Lower leg skin (tissue), 4 donors: Measurements from ENCODE around the gene ESPL1. TPM values are rescaled to one million over a fixed set of nuclear protein-coding genes. Genes with fewer than 3 reads are reported as not detected.

Experiments
- DNase-seq, 2 donors: peaks; one replicate each; pipeline ENCODE4 v3.0.0-alpha.2; 2019; ENCODE audit warnings: low spot score in 2 of 2
- H3K4me3 ChIP-seq: fragments of 200-600 bp; sonication (generic); 2 replicates; pipeline ENCODE4 v1.5.1; 2017; ENCODE audit warnings: mild to moderate bottlenecking, low read depth; ENCODE audit not compliant: poor library complexity, severe bottlenecking
- CTCF ChIP-seq, 3 donors: fragments of 450-650 bp; IDR thresholded peaks; one replicate each; pipeline ENCODE4 v1.5.1; 2016; ENCODE audit warnings: antibody characterized with exemption in 3 of 3, mild to moderate bottlenecking in 3 of 3, moderate library complexity in 2 of 3
- POLR2A ChIP-seq, 2 donors: fragments of 450-650 bp; IDR thresholded peaks; one replicate each; pipeline ENCODE4 v1.6.1; 2016 to 2017; ENCODE audit warnings: antibody characterized with exemption in 2 of 2, mild to moderate bottlenecking in 1 of 2, moderate library complexity in 1 of 2
- WGBS, 2 donors: methylation state at CpG; one replicate each; pipeline ENCODE4 v1.1.5; 2018; 5-methylcytosine and 5-hydroxymethylcytosine counted together
- intact Hi-C: fragments of 100-400 bp; cut with DNase I; formaldehyde crosslinking; loops from one replicate; pipeline ENCODE4 v1.15.0; 2023; ENCODE audit warnings: low total_unique reads
- total RNA-seq, 4 donors: library from RNA; depleted of rRNA; stranded (reverse); fragments of >200 nt; gene quantifications; one replicate each; pipeline ENCODE4 v1.1.0, GENCODE V29; 2016

ESPL1 gene
- total RNA-seq, 4 donors from 2014 or later: 4.7 to 13.6 (median 5.8) TPM

- DNase-seq: no peak
- TF ChIP-seq POLR2A (IDR thresholded peaks at IDR 0.05): no peak
- TF ChIP-seq CTCF (IDR thresholded peaks at IDR 0.05): no peak
- intact Hi-C loops: no loop called here
- WGBS, 2 donors: 93 to 94% methylated on average over 10 of the region's 10 CpGs
- H3K4me3 ChIP-seq: no peak overlapping the region
These were observed 28.3 kb upstream of the ESPL1 start for GRCh38 chr12:53239643-53240258.

- TF ChIP-seq POLR2A (IDR thresholded peaks at IDR 0.05) (no peak), CTCF (IDR thresholded peaks at IDR 0.05) (no peak)
- intact Hi-C loops: no loop called here
- H3K4me3 ChIP-seq: no peak overlapping the region
- no peak for DNase-seq
- 80 to 89% methylated on average over 11 of the region's 11 CpGs for WGBS, 2 donors
These were observed 26.3 kb upstream of the ESPL1 start for GRCh38 chr12:53241623-53242412.

- DNase-seq: no peak
- TF ChIP-seq CTCF (IDR thresholded peaks at IDR 0.05) (no peak), POLR2A (IDR thresholded peaks at IDR 0.05) (no peak)
- intact Hi-C loops: no loop called here
- WGBS, 2 donors: 75 to 77% methylated on average over 1 of the region's 1 CpG
- no peak overlapping the region for H3K4me3 ChIP-seq
These were observed 23.8 kb upstream of the ESPL1 start for GRCh38 chr12:53244337-53244736.

- H3K4me3 ChIP-seq: no peak overlapping the region
- no peak for TF ChIP-seq POLR2A (IDR thresholded peaks at IDR 0.05)
- TF ChIP-seq CTCF (IDR thresholded peaks at IDR 0.05): no peak
- 78 to 83% methylated on average over 3 of the region's 3 CpGs for WGBS, 2 donors
- intact Hi-C loops: no loop called here
- no peak for DNase-seq
These were observed 22.8 kb upstream of the ESPL1 start for GRCh38 chr12:53245286-53245685.

GRCh38 chr12:53251477-53252348 is 16.4 kb upstream of the ESPL1 start:
- H3K4me3 ChIP-seq: peak overlapping the region; percentile 58

More at GRCh38 chr12:53251477-53252348, 16.4 kb upstream of the ESPL1 start:
- WGBS, 2 donors: 0% methylated on average over 24 to 33 of the region's 51 CpGs
- peak; percentile 72 to 95 for DNase-seq
- TF ChIP-seq CTCF (IDR thresholded peaks at IDR 0.05) (no peak), POLR2A (IDR thresholded peaks at IDR 0.05) (no peak)
- intact Hi-C loops: no loop called here
